K562 (cell line): ENCODE measurements around the gene UCP3. TPM values are rescaled to one million over a fixed set of nuclear protein-coding genes. Genes with fewer than 3 reads are reported as not detected.
A peak's percentile ranks its signal among the peaks of the same experiment; 100 is the strongest.

Experiments used
- ATAC-seq: fragments of 200-7000 bp; cut with Tn5 transposase; 3 replicates; pipeline ENCODE4 v1.9.1; 2020; ENCODE audit warnings: moderate library complexity
- BruUV-seq: library from RNA; stranded (reverse); fragments of 400-500 nt; replicated peaks from 2 replicates; lab custom pipeline; 2021; lab: Mats Ljungman, UMichigan
- CTCF ChIA-PET: fragments of 300-600 bp; formaldehyde crosslinking; extraction: SDS; loops from one replicate; lab custom pipeline; 2021; ENCODE audit warnings: low intra/inter-chr PET ratio; lab: Yijun Ruan, JAX
- POLR2A ChIA-PET: fragments of 300-600, 350-650 bp; sonication (Branson Sonifier 250); formaldehyde crosslinking; extraction: SDS; loops from one replicate; lab custom pipeline; 2021; ENCODE audit warnings: antibody characterized with exemption, inconsistent platforms; lab: Yijun Ruan, JAX
- DNase-seq, 4 experiments: peaks; one replicate each; pipeline versions ENCODE4 v3.0.0 to v3.0.0-alpha.2; 2011 to 2018; ENCODE audit warnings: low spot score in 3 of 4, mixed read lengths in 3 of 4; ENCODE audit errors: extremely low read depth in 1 of 4
- FAIRE-seq: peaks from 2 replicates; lab custom pipeline; 2011; peaks lifted over from hg19 to GRCh38; lab: Jason Lieb, UNC
- H2AFZ ChIP-seq: 2 replicates; pipeline ENCODE4 v1.6.0; 2011; ENCODE audit warnings: low read depth, low read length, control low read depth, inconsistent platforms
- H3K27ac ChIP-seq: fragments of 200-600 bp; 3 replicates; pipeline ENCODE4 v1.8.0; 2011; ENCODE audit warnings: low read depth, mild to moderate bottlenecking, control low read depth, inconsistent platforms, low read length, moderate library complexity, mixed read lengths; ENCODE audit errors: extremely low read depth
- H3K27me3 ChIP-seq, 2 experiments: fragments of 300-600 bp in 1 of 2; 2 replicates in 1 of 2; 3 replicates in 1 of 2; pipeline versions ENCODE4 v1.6.0 to v1.8.0; 2011; ENCODE audit warnings: inconsistent platforms in 2 of 2, low read length in 2 of 2, mild to moderate bottlenecking in 1 of 2, mixed read lengths in 1 of 2, moderate library complexity in 1 of 2; ENCODE audit not compliant: control insufficient read depth in 2 of 2, insufficient read depth in 2 of 2
- H3K36me3 ChIP-seq: fragments of 300-600 bp; 3 replicates; pipeline ENCODE4 v1.8.0; 2011; ENCODE audit warnings: mild to moderate bottlenecking, low read length, inconsistent platforms; ENCODE audit not compliant: control insufficient read depth, insufficient read depth
- H3K4me1 ChIP-seq, 2 experiments: fragments of 200-600 bp in 1 of 2; replicated peaks in 1 of 2; 2 replicates in 1 of 2; 3 replicates in 1 of 2; pipeline versions ENCODE4 v1.5.1 to v1.8.0; 2011; ENCODE audit warnings: inconsistent platforms in 2 of 2, low read length in 2 of 2, mild to moderate bottlenecking in 1 of 2, mixed read lengths in 1 of 2, moderate library complexity in 1 of 2; ENCODE audit not compliant: control insufficient read depth in 2 of 2, insufficient read depth in 2 of 2
- H3K4me2 ChIP-seq: 2 replicates; pipeline ENCODE4 v1.6.1; 2011; ENCODE audit warnings: low read length, control low read depth, inconsistent platforms, mixed read lengths; ENCODE audit not compliant: insufficient read depth
- H3K4me3 ChIP-seq: fragments of 200-600 bp; sonication (generic), shearing (Covaris generic); 2 replicates; pipeline ENCODE4 v1.5.1; 2016; ENCODE audit warnings: control low read depth, inconsistent platforms
- H3K79me2 ChIP-seq: fragments of 200-600 bp; 3 replicates; pipeline ENCODE4 v1.8.0; 2011; ENCODE audit warnings: low read length, inconsistent platforms; ENCODE audit not compliant: control insufficient read depth, insufficient read depth
- H3K9ac ChIP-seq, 2 experiments: 2 replicates each; pipeline versions ENCODE4 v1.6.0 to v1.6.1; 2011; ENCODE audit warnings: low read depth in 2 of 2, low read length in 2 of 2, control low read depth in 1 of 2, inconsistent platforms in 1 of 2, mild to moderate bottlenecking in 1 of 2, mixed read lengths in 1 of 2; ENCODE audit not compliant: insufficient read depth in 1 of 2
- H3K9me1 ChIP-seq: one replicate; pipeline ENCODE4 v1.6.0; 2011; ENCODE audit warnings: inconsistent platforms, mild to moderate bottlenecking, low read length, moderate library complexity; ENCODE audit not compliant: control insufficient read depth, insufficient read depth
- H3K9me3 ChIP-seq: replicated peaks from 2 replicates; pipeline ENCODE4 v1.5.1; 2011; ENCODE audit warnings: low read depth, low read length, inconsistent platforms; ENCODE audit not compliant: control insufficient read depth, insufficient read depth
- H4K20me1 ChIP-seq: replicated peaks from 2 replicates; pipeline ENCODE4 v1.6.1; 2011; ENCODE audit warnings: low read length, inconsistent platforms, mixed read lengths; ENCODE audit not compliant: control insufficient read depth, insufficient read depth
- ARID1B ChIP-seq: fragments of 450-650 bp; IDR thresholded peaks from 2 replicates; pipeline ENCODE4 v1.6.1; 2016; ENCODE audit warnings: antibody characterized with exemption, mild to moderate bottlenecking, inconsistent platforms
- CBFA2T2 ChIP-seq: fragments of 450-650 bp; conservative IDR thresholded peaks from 2 replicates; pipeline ENCODE4 v1.6.1; 2017; ENCODE audit warnings: mild to moderate bottlenecking
- CBFB ChIP-seq: sonication (generic); formaldehyde crosslinking; IDR thresholded peaks from 2 replicates; pipeline ENCODE4 v1.4.0; 2020; ENCODE audit warnings: mild to moderate bottlenecking, missing genetic modification reagents
- ERF ChIP-seq: fragments of 450-650 bp; formaldehyde crosslinking; IDR thresholded peaks from 2 replicates; pipeline ENCODE4 v1.4.0; 2020; ENCODE audit warnings: mild to moderate bottlenecking, mixed read lengths
- HMG20B ChIP-seq: fragments of 250-450 bp; sonication (Bioruptor Pico); IDR thresholded peaks from 2 replicates; pipeline ENCODE4 v1.5.0; 2021; ENCODE audit warnings: mild to moderate bottlenecking
- HOXB6 ChIP-seq: fragments of 250-450 bp; sonication (Bioruptor Pico); IDR thresholded peaks from 2 replicates; pipeline ENCODE4 v1.5.1; 2022; ENCODE audit warnings: mild to moderate bottlenecking, borderline replicate concordance
- KHSRP ChIP-seq: fragments of 450-650 bp; IDR thresholded peaks from 2 replicates; pipeline ENCODE4 v1.6.1; 2017
- NFRKB ChIP-seq: fragments of 450-650 bp; IDR thresholded peaks from 2 replicates; pipeline ENCODE4 v1.6.1; 2016; ENCODE audit warnings: low read depth
- PHB2 ChIP-seq: fragments of 450-650 bp; IDR thresholded peaks from 2 replicates; pipeline ENCODE4 v1.6.1; 2017; ENCODE audit warnings: low read depth
- SMARCC2 ChIP-seq: fragments of 450-650 bp; IDR thresholded peaks from 2 replicates; pipeline ENCODE4 v1.6.1; 2017; ENCODE audit warnings: antibody characterized with exemption, moderate library complexity, mild to moderate bottlenecking, low read depth
- ZKSCAN8 ChIP-seq: fragments of 200-800 bp; sonication (Bioruptor generic); IDR thresholded peaks from 2 replicates; pipeline ENCODE4 v1.6.1; 2016; ENCODE audit warnings: missing genetic modification characterization, missing compliant biosample characterization
- ZNF224 ChIP-seq: sonication (generic); formaldehyde crosslinking; IDR thresholded peaks from 2 replicates; pipeline ENCODE4 v1.8.0; 2022; ENCODE audit warnings: mild to moderate bottlenecking, missing genetic modification reagents
- ZNF354B ChIP-seq: fragments of 250-450 bp; sonication (Bioruptor Pico); IDR thresholded peaks from 2 replicates; pipeline ENCODE4 v1.4.0; 2020
- WGBS: fragments of 100-300 bp; shearing (Covaris generic); methylation state at CpG from one replicate; pipeline ENCODE4 v1.1.6; 2016; ENCODE audit warnings: low coverage, mixed read lengths; ENCODE audit not compliant: insufficient coverage; ENCODE audit errors: missing lambda C conversion rate; 5-methylcytosine and 5-hydroxymethylcytosine counted together
- in situ Hi-C: fragments of 300-500 bp; cut with MboI; formaldehyde crosslinking; loops from 4 replicates; pipeline ENCODE4 v1.15.0; 2018; ENCODE audit warnings: inconsistent platforms, mixed read lengths
- intact Hi-C: fragments of 100-400 bp; cut with micrococcal nuclease; formaldehyde crosslinking; loops from 2 replicates; pipeline ENCODE4 v1.14.2; 2022
- polyA plus RNA-seq, 8 experiments: library from polyadenylated mRNA; depleted of rRNA in 4 of 8; stranded (reverse) in 5 of 8; unstranded in 3 of 8; fragments of >200 nt; fragmentation: Nextera tagmentation in 2 of 8; fragmentation: Illumina TruSeq in 1 of 8; extraction: Ambion mirVana in 2 of 8; extraction: Trizol in 1 of 8; gene quantifications; 2 replicates each; pipeline versions ENCODE4 v1.2.1 to v1.2.3, GENCODE V29; 2011 to 2014; ENCODE audit warnings: inconsistent platforms in 1 of 8, missing spikeins in 1 of 8
- total RNA-seq, 7 experiments: library from RNA; depleted of rRNA in 6 of 7; stranded (reverse); fragments of >200 nt in 6 of 7; fragmentation: Illumina TruSeq in 2 of 7; extraction: Trizol in 2 of 7; gene quantifications; 2 replicates each; pipeline versions ENCODE4 v1.2.1 to v1.2.3, GENCODE V29; 2011 to 2021; ENCODE audit warnings: low replicate concordance in 1 of 7
- TF ChIP-seq, protein P1 (sequence below): fragments of 250-450 bp; sonication (Bioruptor Pico); IDR thresholded peaks from 2 replicates; pipeline ENCODE4 v1.9.0; 2021; ENCODE audit warnings: mild to moderate bottlenecking, inconsistent platforms

UCP3 gene
- total and polyA plus RNA-seq, 9 of the 15 experiments (the other 6 are each of a cell fraction or from before 2014, with no cell fraction given) = 0.05 to 0.65 (median 0.25) TPM; not detected in 2

- intact Hi-C loops (no loop called here), in situ Hi-C loops (no loop called here)
- TF ChIP-seq KHSRP (no peak), NFRKB (no peak), ARID1B (no peak), ERF (CRISPR knock-in tag) (no peak), CBFB (no peak), HOXB6 (no peak), SMARCC2 (no peak), ZNF224 (CRISPR knock-in tag) (no peak), ZNF354B (CRISPR knock-in tag) (no peak), PHB2 (no peak), HMG20B (no peak), ZKSCAN8 (CRISPR knock-in tag) (no peak), CBFA2T2 (no peak)
- TF ChIP-seq, protein P1, sequence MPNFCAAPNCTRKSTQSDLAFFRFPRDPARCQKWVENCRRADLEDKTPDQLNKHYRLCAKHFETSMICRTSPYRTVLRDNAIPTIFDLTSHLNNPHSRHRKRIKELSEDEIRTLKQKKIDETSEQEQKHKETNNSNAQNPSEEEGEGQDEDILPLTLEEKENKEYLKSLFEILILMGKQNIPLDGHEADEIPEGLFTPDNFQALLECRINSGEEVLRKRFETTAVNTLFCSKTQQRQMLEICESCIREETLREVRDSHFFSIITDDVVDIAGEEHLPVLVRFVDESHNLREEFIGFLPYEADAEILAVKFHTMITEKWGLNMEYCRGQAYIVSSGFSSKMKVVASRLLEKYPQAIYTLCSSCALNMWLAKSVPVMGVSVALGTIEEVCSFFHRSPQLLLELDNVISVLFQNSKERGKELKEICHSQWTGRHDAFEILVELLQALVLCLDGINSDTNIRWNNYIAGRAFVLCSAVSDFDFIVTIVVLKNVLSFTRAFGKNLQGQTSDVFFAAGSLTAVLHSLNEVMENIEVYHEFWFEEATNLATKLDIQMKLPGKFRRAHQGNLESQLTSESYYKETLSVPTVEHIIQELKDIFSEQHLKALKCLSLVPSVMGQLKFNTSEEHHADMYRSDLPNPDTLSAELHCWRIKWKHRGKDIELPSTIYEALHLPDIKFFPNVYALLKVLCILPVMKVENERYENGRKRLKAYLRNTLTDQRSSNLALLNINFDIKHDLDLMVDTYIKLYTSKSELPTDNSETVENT = no peak
- BruUV-seq = no TSS peak
- no peak overlapping the region for H3K4me2 ChIP-seq
- no peak overlapping the region for H3K27ac ChIP-seq
- ATAC-seq = no peak
- no peaks in the 10 kb centered on the region for H3K27me3 ChIP-seq
- peaks cover 5% of the 10 kb centered on the region for H3K9me1 ChIP-seq
- no peaks in the 10 kb centered on the region for H3K36me3 ChIP-seq
- H3K9ac ChIP-seq = peak overlapping the region in 1 of 2 experiments; percentile 26; a peak in 1 of 4 replicates
- H3K79me2 ChIP-seq = no peaks in the 10 kb centered on the region
- no peaks in the 10 kb centered on the region for H4K20me1 ChIP-seq
- POLR2A ChIA-PET = interaction anchor here (0.5 to 1.1 kb wide), 5 partner anchors 9 to 52 kb away, joined by 3 to 5 read pairs (median 3); no protein-coding TSS in a partner anchor
- H3K4me1 ChIP-seq = peaks cover 54 to 61% of the 10 kb centered on the region in 2 experiments
- no peak overlapping the region for H2AFZ ChIP-seq
- no peaks in the 10 kb centered on the region for H3K9me3 ChIP-seq
- no peak for DNase-seq
- no peak for FAIRE-seq
- WGBS = 69% methylated on average over 6 of the region's 6 CpGs
- CTCF ChIA-PET = no interaction called here
- H3K4me3 ChIP-seq = no peak overlapping the region
Measured at GRCh38 chr11:74007691-74008372, 1.1 kb downstream of the UCP3 start.
